ENCODE results near the gene GIMAP7. TPM values are rescaled to one million over a fixed set of nuclear protein-coding genes. Genes with fewer than 3 reads are reported as not detected.

Gene GIMAP7
- total and polyA plus RNA-seq, 2 donors = 48.1 to 69.0 TPM

DNA sequence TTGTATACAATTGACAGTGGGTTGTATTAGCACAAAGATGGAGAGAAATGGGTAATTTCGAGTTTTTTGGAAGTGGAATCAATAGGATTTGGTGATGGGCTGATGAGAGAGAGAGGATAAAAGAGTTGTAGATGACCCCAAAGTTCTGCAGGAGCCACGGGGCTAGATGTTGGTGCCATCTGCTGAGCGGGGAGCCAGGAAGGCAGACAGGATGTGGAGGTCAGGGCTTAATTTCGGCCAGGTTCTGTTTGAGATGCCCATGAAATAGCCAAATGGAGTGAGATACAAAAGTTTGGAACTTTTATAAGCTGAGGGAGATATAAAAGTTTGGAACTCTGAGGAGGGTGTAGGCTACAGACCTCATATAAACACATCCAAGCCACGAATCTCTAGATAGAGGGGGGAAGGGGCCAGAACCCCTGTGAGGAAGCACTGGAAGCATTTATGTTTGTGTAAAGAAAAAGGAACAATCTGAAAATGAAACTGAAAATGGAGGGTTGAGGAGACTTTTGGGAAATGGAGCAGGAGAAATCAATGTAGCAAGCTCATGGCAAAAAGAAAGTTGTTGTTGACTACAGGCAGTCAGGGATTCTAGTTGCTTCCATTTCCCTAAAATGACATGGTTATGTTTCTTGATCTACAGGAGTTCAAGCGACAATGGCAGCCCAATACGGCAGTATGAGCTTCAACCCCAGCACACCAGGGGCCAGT lies 54.7 kb downstream of the GIMAP7 start:
- Histone ChIP-seq H3K27ac (ENCODE audit: low read depth in 1 of 2, low read length in 1 of 2) (no peak overlapping the region), H3K4me1 (ENCODE audit: control insufficient read depth in 2 of 2, insufficient read depth in 2 of 2, low read length in 2 of 2) (peaks cover 0 to 4% of the 10 kb centered on the region in 2 donors), H3K27me3 (ENCODE audit: control insufficient read depth in 2 of 2, insufficient read depth in 1 of 2, low read length in 1 of 2) (no peaks in the 10 kb centered on the region), H3K4me3 (ENCODE audit: low read length in 2 of 2) (peak overlapping the region in 1 of 2 donors; percentile 40), H3K36me3 (ENCODE audit: control insufficient read depth in 2 of 2, insufficient read depth in 2 of 2, low read length in 1 of 2) (peaks cover 0 to 7% of the 10 kb centered on the region in 2 donors), H3K9me3 (ENCODE audit: control insufficient read depth in 2 of 2, insufficient read depth in 1 of 2, low read length in 1 of 2) (peaks cover 0 to 5% of the 10 kb centered on the region in 2 donors)
- DNase-seq (ENCODE audit: low read depth in 6 of 9, low spot score in 9 of 9) = no peak
- WGBS = 69% methylated on average over 7 of the region's 7 CpGs

Other genes starting within 250 kb of the GIMAP7 start
- 17.2 TPM for gene LRRC61, start 191.5 kb upstream of the GIMAP7 start, total RNA-seq
- gene LRRC61, start 191.5 kb upstream of the GIMAP7 start, polyA plus RNA-seq = 11.3 TPM
- 6.2 TPM for gene ACTR3C, start 191.3 kb upstream of the GIMAP7 start, total RNA-seq
- gene ACTR3C, start 191.3 kb upstream of the GIMAP7 start, polyA plus RNA-seq = 2.9 TPM
- gene RARRES2, start 173.2 kb upstream of the GIMAP7 start, total RNA-seq = 6.5 TPM
- 21.9 TPM for gene RARRES2, start 173.2 kb upstream of the GIMAP7 start, polyA plus RNA-seq
- 58.9 TPM for gene REPIN1, start 146.1 kb upstream of the GIMAP7 start, total RNA-seq
- 97.0 TPM for gene REPIN1, start 146.1 kb upstream of the GIMAP7 start, polyA plus RNA-seq
- 7.6 TPM for gene ZNF775, start 135.5 kb upstream of the GIMAP7 start, total RNA-seq
- 6.6 TPM for gene ZNF775, start 135.5 kb upstream of the GIMAP7 start, polyA plus RNA-seq
- gene GIMAP8, start 64.2 kb upstream of the GIMAP7 start, total RNA-seq = 6.1 TPM
- 7.9 TPM for gene GIMAP8, start 64.2 kb upstream of the GIMAP7 start, polyA plus RNA-seq
- gene GIMAP4, start 52.5 kb downstream of the GIMAP7 start, total RNA-seq = 68.5 TPM
- gene GIMAP4, start 52.5 kb downstream of the GIMAP7 start, polyA plus RNA-seq = 40.9 TPM
- gene GIMAP6, start 117.5 kb downstream of the GIMAP7 start, total RNA-seq = 42.4 TPM
- gene GIMAP6, start 117.5 kb downstream of the GIMAP7 start, polyA plus RNA-seq = 20.5 TPM
- gene GIMAP2, start 170.8 kb downstream of the GIMAP7 start, total RNA-seq = 70.4 TPM
- 32.5 TPM for gene GIMAP2, start 170.8 kb downstream of the GIMAP7 start, polyA plus RNA-seq
- gene GIMAP1, start 201.7 kb downstream of the GIMAP7 start, total RNA-seq = 9.8 TPM
- gene GIMAP1, start 201.7 kb downstream of the GIMAP7 start, polyA plus RNA-seq = 10.7 TPM
- gene GIMAP5, start 222.5 kb downstream of the GIMAP7 start, total RNA-seq = 39.3 TPM
- 39.8 TPM for gene GIMAP5, start 222.5 kb downstream of the GIMAP7 start, polyA plus RNA-seq